GM12875 (cell line): ENCODE results near the gene SRSF2.

Experiments used
- H3K4me3 ChIP-seq: one replicate; pipeline ENCODE4 v1.5.1; 2011; ENCODE audit warnings: low read depth, low read length, control low read depth
- CTCF ChIP-seq: IDR thresholded peaks from 2 replicates; pipeline ENCODE4 v1.5.1; 2011; ENCODE audit warnings: low read depth, mild to moderate bottlenecking, control low read depth, inconsistent platforms, low read length, moderate library complexity, borderline replicate concordance; ENCODE audit not compliant: insufficient read depth

The SRSF2 gene

GRCh38 chr17:76758570-76758969, 21.4 kb upstream of the SRSF2 start:
- TF ChIP-seq CTCF, result no peak

GRCh38 chr17:76757256-76757655, 20.1 kb upstream of the SRSF2 start:
- no peak overlapping the region for H3K4me3 ChIP-seq
- no peak for TF ChIP-seq CTCF

More at GRCh38 chr17:76758570-76758969, 21.4 kb upstream of the SRSF2 start:
- no peak overlapping the region for H3K4me3 ChIP-seq

DNA sequence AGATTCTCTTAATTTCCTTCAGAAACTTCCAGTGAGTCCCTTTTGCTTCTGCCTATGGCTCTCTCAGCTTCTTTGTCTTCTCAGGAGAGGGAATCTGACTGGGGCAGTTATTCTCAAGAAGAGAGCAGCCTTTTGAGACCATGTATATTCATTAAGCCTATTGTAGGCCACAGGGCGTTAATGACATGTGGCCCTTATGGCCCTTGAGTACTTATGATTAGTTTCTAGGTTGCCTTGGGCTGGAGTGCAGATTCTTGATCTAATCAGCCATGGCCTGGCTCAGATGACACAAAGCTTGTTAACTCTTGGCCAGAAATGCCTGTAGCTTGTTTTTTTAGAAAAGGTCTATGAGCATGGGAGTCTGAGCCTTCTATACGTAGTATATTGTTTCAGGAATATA, 18.2 kb upstream of the SRSF2 start:
- H3K4me3 ChIP-seq, result no peak overlapping the region
- no peak for TF ChIP-seq CTCF

DNA sequence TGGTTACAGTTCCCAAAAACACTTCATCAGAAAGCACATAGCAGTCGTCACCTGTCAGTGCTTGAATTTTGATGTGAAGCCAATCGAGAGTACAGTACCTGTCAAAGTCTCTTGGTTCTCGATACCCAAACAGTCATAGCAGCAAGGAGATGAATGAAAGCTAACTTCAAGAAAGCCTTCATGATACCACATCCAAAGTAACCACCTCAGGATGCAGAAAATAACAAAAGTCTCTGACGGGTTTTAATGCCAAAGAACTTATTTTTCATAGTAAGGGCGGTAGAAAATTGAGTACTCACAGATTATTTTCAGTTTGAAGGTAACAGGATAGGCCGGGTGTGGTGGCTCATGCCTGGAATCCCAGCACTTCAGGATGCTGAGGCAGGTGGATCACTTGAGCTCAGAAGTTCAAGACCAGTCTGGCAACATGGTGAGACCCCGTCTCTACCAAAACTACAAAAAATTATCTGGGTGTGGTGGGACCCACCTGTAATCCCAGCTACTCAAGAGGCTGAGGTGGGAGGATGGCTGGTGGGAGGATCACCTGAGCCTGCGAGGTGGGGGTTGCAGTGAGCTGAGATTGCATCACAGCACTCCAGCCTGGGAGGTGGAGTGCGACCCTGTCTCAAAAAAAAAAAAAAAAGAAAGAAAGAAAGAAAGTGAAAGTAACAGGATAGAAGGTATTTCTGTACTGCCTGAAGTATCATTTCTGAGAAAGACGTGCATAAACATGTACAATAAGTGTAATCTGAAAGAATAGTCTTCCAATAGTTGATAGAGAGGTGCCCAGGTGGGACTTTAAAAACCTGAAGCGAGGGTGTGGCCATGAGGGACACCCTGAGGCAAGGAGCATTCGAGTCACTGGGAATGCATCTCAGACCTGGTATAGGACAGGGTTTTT, 16.2 kb upstream of the SRSF2 start:
- no peak overlapping the region for H3K4me3 ChIP-seq
- no peak for TF ChIP-seq CTCF

DNA sequence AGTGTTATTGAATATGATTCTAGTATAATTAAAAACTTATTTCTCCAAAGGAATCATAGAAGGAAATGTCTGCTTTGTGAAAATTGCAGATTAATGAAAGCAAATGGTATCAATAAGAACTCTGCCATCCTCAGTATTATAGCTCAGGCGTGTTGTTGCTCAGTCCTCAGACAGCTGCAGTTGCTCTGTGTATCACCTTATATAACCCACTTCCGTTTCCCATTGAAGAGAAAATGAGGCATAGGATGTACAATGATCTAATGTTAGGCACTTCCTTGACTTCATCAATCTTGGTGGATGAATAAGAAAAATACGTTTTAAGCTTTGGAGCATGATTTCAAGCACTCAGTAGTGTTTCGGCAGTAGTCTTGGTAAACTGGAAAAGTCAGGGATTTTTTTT, 14.9 kb upstream of the SRSF2 start:
- H3K4me3 ChIP-seq, result no peak overlapping the region
- no peak for TF ChIP-seq CTCF

DNA sequence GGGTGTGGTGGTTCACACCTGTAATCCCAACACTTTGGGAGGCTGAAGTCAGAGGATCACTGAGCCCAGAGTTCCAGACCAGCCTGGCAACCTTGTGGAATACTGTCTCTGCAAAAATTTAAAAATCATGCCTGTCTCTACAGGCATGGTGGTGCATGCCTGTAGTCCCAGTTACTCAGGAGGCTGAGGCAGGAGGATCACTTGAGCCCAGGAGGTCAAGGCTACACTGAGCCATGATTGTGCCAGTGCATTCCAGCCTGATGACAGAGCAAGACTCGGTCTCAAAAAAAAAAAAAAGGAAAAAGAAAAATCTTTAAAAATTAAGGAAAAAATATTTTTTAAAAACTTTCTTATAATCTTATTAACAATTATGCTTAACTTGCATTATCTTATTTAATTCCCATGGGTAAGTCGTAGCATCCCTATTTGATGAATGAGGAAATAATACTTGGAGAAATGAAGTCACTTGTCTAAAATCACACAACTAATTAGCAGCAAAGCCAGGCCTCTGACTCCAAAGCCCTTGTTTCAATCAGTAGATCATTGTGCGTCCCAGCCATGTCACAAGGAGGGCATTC, 14.4 kb upstream of the SRSF2 start:
- no peak for TF ChIP-seq CTCF
- H3K4me3 ChIP-seq, result no peak overlapping the region

- TF ChIP-seq CTCF, result no peak
- no peak overlapping the region for H3K4me3 ChIP-seq
Measured at GRCh38 chr17:76748657-76749056, 11.5 kb upstream of the SRSF2 start.
